Stimulated activated CD4-positive, alpha-beta T cell treated with anti-CD3 and anti-CD28 coated beads, Interleukin-12 subunit alpha, Interleukin-12 subunit beta, amount 100 ng/mL, for 4 hours (primary cell): ENCODE data around the gene SRM.

ENCODE experiments used
- DNase-seq: peaks from one replicate; pipeline ENCODE4 v3.0.0-alpha.2; 2020

Gene SRM

GRCh38 chr1:11012260-11013159 is 47.3 kb downstream of the SRM start, which contains the start of gene TARDBP:
Gene TARDBP (plus strand): TSS chr1:11012654. CDS start chr1:11013728, 1,074 bp downstream.
- peak; percentile 87 for DNase-seq
